ENCODE data around the gene PRKCD. TPM values are rescaled to one million over a fixed set of nuclear protein-coding genes. Genes with fewer than 3 reads are reported as not detected.
A peak's percentile ranks its signal among the peaks of the same experiment; 100 is the strongest.

The PRKCD gene
- total RNA-seq (2022) (24.4 and 25.2 TPM in 2 replicates), Bru-seq, nascent RNA (percentile 54 among the genes with signal in this experiment), BruChase-seq, experiment 1, labeled RNA remaining after a 6-hour chase (percentile 59 among the genes with signal in this experiment), BruChase-seq, experiment 2, labeled RNA remaining after a 2-hour chase (percentile 62 among the genes with signal in this experiment)
- long read RNA-seq, transcript PRKCD-202 (18 exons, 2,810 nt): major isoform, 20 of 46 reads
- long read RNA-seq, partial matches to known transcripts: 5 of 46 reads
- long read RNA-seq, other reads (novel, unspliced or antisense): 20 of 46 reads

DNA sequence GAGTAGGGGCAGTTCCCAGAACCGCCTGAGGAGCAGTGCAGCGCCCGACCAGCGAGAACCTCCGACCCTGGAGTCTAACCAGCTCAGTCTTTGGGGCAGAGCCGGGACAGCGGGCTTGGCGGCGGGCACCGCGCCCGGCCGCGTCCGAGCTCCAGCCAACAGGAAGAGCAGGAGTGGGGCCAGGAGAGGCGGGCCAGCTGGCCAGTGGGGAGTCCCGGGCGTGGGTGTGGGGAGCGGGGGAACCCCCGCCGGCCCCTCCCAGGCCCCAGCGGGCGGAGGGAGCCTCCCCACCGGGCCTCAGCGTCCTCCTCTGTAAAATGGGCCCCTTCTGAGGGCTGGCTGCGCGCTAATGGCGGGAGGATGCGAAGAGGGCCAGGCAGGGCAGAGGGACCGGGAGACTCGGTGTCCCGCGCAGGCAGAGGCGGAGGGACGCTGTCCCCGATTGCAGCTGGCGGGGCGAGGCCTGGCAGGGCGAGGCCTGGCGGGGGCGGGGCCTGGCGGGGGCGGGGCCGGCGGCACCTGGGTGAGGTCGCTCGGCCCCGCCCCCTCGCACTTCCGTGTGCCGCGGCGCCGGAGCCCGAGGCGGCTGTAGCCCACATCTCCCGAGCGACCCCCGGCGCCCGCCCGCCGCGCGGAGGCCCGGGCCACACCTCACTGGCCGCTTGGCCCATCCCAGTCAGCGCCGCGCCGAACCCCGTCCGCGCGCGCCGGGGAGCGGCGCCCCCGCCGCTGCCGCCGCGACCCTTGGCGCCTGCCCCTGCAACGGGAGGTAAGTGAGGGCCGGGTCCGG lies at the start of gene PRKCD:
PRKCD (plus strand) TSS at position 550 of the 790 bp plus-strand sequence. CDS start 17,214 bp downstream, outside the sequence.
- intact Hi-C loops (cut with micrococcal nuclease; ENCODE audit: unreplicated experiment): no loop called here

DNA sequence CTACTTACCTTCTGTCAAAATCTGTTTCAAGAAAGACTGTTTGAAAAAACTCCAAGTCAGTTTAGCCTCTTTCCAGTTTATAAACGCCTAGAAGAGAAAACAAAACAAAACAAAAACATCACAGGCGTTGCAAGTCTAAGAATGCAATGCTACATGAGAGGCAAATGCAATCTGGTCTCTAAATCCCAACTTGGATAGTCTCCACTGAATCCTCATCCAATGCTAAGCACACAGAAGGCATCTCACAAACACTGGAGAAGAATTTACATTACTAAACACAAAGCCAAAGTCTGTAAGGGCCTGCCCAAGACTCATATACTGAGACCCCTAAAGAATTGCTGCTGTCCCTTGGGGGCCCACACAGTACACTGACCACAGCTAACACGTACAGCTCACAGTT lies 49.2 kb upstream of the PRKCD start:
- DNase-seq: no peak
- CTCF ChIA-PET: no interaction called here
- Mint-ChIP-seq H3K27ac (ENCODE audit: unreplicated experiment) (no peak overlapping the region), H3K36me3 (ENCODE audit: insufficient read depth, unreplicated experiment) (peaks cover 25% of the 10 kb centered on the region), H3K27me3 (ENCODE audit: unreplicated experiment) (no peaks in the 10 kb centered on the region), H3K4me1 (ENCODE audit: low read depth, unreplicated experiment) (no peaks in the 10 kb centered on the region), H3K9me3 (ENCODE audit: low read depth, unreplicated experiment) (no peaks in the 10 kb centered on the region), H3K4me3 (ENCODE audit: low read depth, unreplicated experiment) (no peak overlapping the region)
- no TSS peak for BruUV-seq (replicated peaks)
- TF ChIP-seq, protein P1, sequence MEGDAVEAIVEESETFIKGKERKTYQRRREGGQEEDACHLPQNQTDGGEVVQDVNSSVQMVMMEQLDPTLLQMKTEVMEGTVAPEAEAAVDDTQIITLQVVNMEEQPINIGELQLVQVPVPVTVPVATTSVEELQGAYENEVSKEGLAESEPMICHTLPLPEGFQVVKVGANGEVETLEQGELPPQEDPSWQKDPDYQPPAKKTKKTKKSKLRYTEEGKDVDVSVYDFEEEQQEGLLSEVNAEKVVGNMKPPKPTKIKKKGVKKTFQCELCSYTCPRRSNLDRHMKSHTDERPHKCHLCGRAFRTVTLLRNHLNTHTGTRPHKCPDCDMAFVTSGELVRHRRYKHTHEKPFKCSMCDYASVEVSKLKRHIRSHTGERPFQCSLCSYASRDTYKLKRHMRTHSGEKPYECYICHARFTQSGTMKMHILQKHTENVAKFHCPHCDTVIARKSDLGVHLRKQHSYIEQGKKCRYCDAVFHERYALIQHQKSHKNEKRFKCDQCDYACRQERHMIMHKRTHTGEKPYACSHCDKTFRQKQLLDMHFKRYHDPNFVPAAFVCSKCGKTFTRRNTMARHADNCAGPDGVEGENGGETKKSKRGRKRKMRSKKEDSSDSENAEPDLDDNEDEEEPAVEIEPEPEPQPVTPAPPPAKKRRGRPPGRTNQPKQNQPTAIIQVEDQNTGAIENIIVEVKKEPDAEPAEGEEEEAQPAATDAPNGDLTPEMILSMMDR (IDR thresholded peaks at IDR 0.05; ENCODE audit: unreplicated experiment): no peak
- intact Hi-C loops (cut with micrococcal nuclease; ENCODE audit: unreplicated experiment): no loop called here

More for the DNA sequence above, at the start of gene PRKCD:
- peak within 1 kb of the TSS; percentile 30 for H3K27ac Mint-ChIP-seq (ENCODE audit: unreplicated experiment)
- no peaks in the 10 kb centered on the region for H3K9me3 Mint-ChIP-seq (ENCODE audit: low read depth, unreplicated experiment)
- peaks cover 31% of the 10 kb centered on the region for H3K36me3 Mint-ChIP-seq (ENCODE audit: insufficient read depth, unreplicated experiment)
- peak within 1 kb of the TSS; percentile 77 for H3K4me3 Mint-ChIP-seq (ENCODE audit: low read depth, unreplicated experiment)
- H3K4me1 Mint-ChIP-seq (ENCODE audit: low read depth, unreplicated experiment): peaks cover 60% of the 10 kb centered on the region
- no peaks in the 10 kb centered on the region for H3K27me3 Mint-ChIP-seq (ENCODE audit: unreplicated experiment)
- no TSS peak for BruUV-seq (replicated peaks)
- CTCF ChIA-PET: interaction anchor here (0.6 to 1.3 kb wide), 3 partner anchors 17 to 34 kb away, joined by 3 to 6 read pairs (median 3); no protein-coding TSS in a partner anchor
- peak; percentile 82 for DNase-seq
- TF ChIP-seq, protein P1 (IDR thresholded peaks at IDR 0.05; ENCODE audit: unreplicated experiment): peak; percentile 49

- intact Hi-C loops (cut with micrococcal nuclease; ENCODE audit: unreplicated experiment): loop anchor here (1.0 kb wide), 1 partner anchor 83 kb away; no protein-coding TSS in a partner anchor
- CTCF ChIA-PET: interaction anchor here (1.3 kb wide), 1 partner anchor 82 kb away, joined by 16 read pairs; no protein-coding TSS in a partner anchor
Observed at GRCh38 chr3:53113293-53114010, 47.6 kb upstream of the PRKCD start.

More at GRCh38 chr3:53113293-53114010, 47.6 kb upstream of the PRKCD start:
- H3K27ac Mint-ChIP-seq (ENCODE audit: unreplicated experiment): no peak overlapping the region
- no peaks in the 10 kb centered on the region for H3K4me1 Mint-ChIP-seq (ENCODE audit: low read depth, unreplicated experiment)
- DNase-seq: no peak
- H3K36me3 Mint-ChIP-seq (ENCODE audit: insufficient read depth, unreplicated experiment): peaks cover 25% of the 10 kb centered on the region
- TF ChIP-seq, protein P1 (IDR thresholded peaks at IDR 0.05; ENCODE audit: unreplicated experiment): no peak
- H3K4me3 Mint-ChIP-seq (ENCODE audit: low read depth, unreplicated experiment): no peak overlapping the region
- no TSS peak for BruUV-seq (replicated peaks)
- H3K9me3 Mint-ChIP-seq (ENCODE audit: low read depth, unreplicated experiment): no peaks in the 10 kb centered on the region
- no peaks in the 10 kb centered on the region for H3K27me3 Mint-ChIP-seq (ENCODE audit: unreplicated experiment)
